NCI-H1417 (cell line): ENCODE data around the gene PLPP1.

Experiments used
- DNase-seq, 3 experiments: peaks; one replicate each; lab custom pipeline; 2025; lab: John Stamatoyannopoulos, UW

The PLPP1 gene

GRCh38 chr5:55534436-55535198, at the start of gene PLPP1:
Gene PLPP1, minus strand, starts transcription at chr5:55534964. Its CDS starts 335 bp downstream, at chr5:55534629.
- DNase-seq = peak; percentile 91

DNA sequence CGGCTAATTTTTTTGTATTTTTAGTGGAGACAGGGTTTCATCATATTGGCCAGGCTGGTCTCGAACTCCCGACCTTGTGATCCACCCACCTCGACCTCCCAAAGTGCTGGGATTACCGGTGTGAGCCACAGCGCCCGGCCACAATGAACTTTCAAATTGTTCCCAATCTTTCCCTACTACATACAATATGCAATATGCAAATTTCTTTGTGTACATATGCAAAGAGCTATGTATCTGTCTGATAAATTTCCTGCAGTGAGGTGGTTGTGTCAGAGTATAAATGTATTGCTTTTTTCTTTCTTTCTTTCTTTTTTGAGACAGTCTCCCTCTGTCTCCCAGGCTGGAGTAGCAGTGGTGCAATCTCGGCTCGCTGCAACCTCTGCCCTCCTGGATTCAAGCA, 48.8 kb upstream of the PLPP1 start:
- no peak for DNase-seq

- DNase-seq = no peak
Measured at GRCh38 chr5:55582256-55582655, 47.5 kb upstream of the PLPP1 start.

- no peak for DNase-seq
Measured at GRCh38 chr5:55580042-55580441, 45.3 kb upstream of the PLPP1 start.

DNA sequence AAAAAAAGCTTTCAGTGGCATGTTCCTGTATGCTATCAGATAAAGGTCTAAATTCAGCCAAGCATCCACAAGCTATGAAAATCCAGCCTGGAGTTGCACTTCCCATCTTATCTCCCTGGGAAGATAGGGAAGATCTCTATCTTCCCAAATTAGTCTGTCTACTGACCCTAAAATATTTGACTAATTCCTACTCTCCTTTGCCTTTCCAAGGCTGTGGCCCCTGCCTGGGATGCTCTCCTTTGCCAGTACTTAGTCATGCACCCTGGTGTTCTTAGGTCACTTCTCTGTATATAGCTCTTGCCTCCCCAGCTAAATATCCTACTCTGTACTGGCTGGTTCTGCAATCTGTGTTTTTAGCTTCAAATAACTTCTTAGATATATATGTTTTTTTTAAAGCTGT, 44.0 kb upstream of the PLPP1 start:
- DNase-seq = no peak

DNA sequence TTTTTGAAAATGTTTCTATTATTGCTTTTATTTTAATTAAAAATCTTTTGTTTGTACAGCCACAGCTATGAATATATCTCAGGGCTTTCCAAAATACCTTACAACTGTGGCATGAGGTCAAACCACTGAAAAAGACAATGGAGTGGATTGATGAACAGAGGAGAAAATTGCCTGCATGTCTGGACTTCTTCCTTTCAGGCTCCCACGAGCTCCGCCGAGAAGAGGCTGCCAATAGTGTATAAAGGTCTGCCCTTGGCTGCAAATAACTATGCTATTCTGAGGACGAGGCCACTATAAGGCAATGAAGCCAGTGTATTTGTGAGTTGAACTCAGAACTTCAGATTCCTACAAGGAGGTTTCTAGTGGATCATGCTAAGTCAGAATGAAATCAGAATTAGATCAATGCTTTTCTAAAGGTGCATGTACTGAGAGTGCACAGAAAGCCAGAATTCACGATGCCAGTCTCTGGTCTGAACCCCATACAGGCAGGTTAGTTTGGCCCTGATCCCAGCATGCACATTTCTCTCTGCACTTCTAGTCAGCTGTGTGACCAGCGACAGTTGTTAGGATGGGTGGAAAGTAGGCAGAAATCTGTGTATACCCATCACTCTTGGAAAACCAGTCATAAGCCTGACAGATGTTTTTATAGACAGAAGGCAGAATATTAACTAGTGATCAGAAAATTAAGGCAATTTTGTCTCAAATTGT, 42.7 kb upstream of the PLPP1 start:
- DNase-seq = no peak

- DNase-seq = no peak
Measured at GRCh38 chr5:55576661-55577060, 41.9 kb upstream of the PLPP1 start.

DNA sequence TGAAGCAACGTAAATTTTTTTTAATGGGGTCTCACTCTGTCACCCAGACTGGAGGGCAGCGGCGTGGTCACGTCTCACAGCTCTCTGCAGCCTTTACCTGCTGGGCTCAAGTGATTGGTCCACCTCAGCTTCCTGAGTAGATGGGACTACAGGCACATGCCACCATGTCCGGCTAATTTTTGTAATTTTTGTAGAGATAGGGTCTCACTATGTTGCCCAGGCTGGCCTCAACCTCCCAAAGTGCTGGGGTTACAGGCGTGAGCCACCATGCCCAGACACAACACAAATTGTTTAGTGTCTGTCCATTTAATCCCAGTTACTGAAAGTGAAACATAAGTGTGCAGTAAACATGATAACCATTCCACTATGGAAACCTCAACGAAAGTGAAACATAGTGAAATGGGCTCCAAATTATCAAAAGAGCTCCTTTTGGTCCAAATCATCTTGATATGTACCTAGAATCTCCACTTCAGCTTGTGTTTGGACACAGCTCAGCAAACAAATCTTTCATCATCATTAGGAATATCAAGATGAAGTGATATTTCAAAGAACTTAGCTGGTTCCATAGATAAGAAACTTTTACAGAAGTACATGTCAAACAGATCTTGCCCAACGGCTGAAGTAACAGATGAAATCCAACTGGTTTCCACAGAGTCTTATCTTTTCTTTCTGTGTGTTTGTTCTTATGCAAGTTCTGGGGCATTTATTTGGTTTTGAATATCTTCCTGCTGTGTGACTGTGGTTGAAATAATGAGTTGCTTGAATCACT, 41.2 kb upstream of the PLPP1 start:
- no peak for DNase-seq

DNA sequence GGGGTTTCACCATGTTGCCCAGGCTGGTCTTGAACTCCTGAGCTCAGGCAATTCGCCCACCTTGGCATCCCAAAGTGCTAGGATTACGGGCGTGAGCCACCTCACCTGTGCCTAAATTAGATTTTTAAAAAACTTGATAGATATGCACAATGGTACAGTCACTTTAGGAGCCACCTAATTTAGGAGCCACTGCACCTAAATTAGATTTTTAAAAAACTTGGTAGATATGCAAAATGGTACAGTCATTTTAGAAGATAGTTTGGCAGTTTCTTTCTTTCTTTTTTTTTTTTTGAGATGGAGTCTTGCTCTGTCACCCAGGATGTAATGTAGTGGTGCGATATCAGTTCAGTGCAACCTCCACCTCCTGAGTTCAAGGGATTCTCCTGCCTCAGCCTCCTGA, 37.8 kb upstream of the PLPP1 start:
- DNase-seq = no peak

DNA sequence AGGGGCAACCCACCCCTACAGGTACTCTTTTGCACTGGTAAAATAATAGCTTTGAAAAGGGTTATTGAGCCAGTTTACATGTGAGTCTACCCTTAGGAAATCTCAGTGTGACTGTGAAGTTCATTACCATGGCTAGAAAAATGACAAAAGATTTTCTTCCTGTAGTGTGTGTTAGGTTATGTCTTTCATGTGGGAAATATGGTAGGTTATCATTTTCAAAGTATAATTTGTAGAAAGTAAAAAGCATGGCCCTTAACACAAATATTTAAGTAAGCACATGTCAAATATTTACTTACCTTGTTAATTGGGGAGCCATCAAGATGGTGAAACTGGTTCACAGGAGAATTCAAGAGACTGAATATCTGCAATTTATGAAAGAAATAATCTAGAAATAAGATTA, 37.3 kb upstream of the PLPP1 start:
- DNase-seq = peak in 1 of 3 experiments; percentile 28

- no peak for DNase-seq
Measured at GRCh38 chr5:55570570-55570969, 35.8 kb upstream of the PLPP1 start.

DNA sequence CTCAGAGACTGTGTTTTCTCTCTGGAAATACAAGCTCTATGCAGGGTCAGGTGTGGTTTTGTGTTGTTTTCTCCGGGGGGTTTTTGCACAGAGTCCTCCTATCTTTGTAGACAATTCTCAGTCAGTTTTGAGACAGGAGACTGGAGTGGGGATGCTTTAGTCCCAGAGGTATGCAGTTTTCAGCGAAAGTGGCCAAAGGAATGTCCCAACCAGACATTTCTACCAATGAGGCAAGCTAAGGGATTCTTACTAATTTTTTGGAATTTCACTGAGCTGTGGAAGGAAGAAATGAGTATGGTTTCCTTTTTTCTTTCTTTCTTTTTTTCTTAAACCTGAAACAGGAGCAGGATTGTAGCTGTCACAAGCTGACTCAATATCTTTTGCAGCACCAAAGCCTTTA, 35.3 kb upstream of the PLPP1 start:
- no peak for DNase-seq

DNA sequence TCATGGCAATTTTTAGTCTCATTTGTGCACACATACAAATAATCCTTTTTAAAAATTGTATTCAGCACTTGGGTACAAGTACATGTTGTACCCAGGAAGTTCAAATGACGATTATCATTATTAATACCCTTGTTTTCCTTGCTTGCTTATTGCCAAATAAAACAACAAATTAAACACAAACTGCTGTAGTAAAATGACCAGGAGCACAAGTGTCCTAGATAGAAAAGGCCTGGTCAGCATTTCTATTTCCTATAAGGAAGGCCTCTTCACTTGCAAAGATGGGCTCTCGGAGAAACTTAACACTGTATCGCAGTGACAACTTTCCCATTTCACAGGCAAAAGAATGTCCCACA, 34.7 kb upstream of the PLPP1 start:
- DNase-seq = no peak

GRCh38 chr5:55568654-55569512, 34.1 kb upstream of the PLPP1 start:
- DNase-seq = no peak

DNA sequence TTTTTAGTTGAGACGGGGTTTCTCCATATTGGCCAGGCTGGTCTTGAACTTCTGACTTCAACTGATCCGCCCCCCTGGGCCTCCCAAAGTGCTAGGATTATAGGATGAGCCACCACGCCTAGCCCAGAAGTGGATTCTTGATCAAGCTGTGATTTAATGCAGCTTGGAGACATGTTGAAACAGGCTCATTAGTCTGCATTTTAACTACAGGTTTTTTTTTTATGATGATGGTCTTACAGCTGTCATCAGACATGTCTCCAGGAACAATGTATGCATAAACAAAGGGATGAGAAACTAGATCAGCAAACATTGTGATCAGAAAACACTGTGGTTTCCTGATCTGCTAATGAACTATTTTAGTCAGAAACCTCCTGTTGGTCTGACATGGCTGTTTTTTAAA, 30.0 kb upstream of the PLPP1 start:
- peak in 2 of 3 experiments; percentile 6 to 47 for DNase-seq

DNA sequence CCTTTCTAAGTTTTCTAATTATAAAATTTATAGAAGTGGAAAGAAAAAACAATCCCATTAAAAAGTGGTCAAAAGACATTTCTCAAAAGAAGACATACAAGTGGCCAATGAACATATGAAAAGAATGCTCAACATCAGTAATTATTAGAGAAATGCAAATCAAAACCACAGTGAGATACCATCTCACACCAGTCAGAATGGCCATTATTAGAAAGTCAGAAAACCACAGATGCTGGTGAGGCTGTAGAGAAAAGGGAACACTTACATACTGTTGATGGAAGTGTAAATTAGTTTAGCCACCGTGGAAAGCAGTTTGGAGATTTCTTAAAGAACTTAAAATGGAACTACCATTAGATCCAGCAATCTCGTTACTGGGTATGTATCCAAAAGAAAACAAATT, 23.7 kb upstream of the PLPP1 start:
- no peak for DNase-seq

GRCh38 chr5:55557123-55557522, 22.4 kb upstream of the PLPP1 start:
- DNase-seq = peak in 1 of 3 experiments; percentile 12

- DNase-seq = no peak
Measured at GRCh38 chr5:55554585-55555202, 19.9 kb upstream of the PLPP1 start.

DNA sequence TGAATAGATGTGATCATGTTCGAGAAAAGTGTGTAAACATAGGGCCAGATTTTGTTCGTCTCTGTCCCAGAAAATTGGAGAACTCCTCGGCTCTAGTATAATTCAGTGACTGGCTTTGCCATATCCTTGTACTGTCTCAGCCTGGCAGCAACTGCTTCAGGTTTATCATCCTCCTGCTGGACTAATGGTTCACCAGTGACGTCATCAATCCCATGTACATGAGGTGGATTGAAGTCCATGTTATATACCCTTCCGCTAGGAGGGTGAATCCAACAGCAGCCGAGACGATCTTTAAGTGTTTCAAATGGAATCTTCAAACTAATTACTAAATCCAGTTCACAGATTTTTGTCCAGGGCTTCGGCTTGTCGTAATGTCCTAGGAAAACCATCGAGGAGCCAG, 17.1 kb upstream of the PLPP1 start:
- DNase-seq = no peak

GRCh38 chr5:55551358-55551757, 16.6 kb upstream of the PLPP1 start:
- peak in 2 of 3 experiments; percentile 17 to 65 for DNase-seq

- no peak for DNase-seq
Measured at GRCh38 chr5:55547781-55548180, 13.0 kb upstream of the PLPP1 start.
